Activated CD8-positive, alpha-beta memory T cell treated with anti-CD3 and anti-CD28 coated beads for 36 hours (primary cell): Measurements from ENCODE around the gene POC1B. TPM values are rescaled to one million over a fixed set of nuclear protein-coding genes. Genes with fewer than 3 reads are reported as not detected.

ENCODE experiments used
- CTCF ChIA-PET: fragments of 350-600 bp; sonication (Branson Sonifier 250); formaldehyde crosslinking; loops from one replicate; lab custom pipeline; 2021; ENCODE audit warnings: antibody characterized with exemption; lab: Charles Lee
- POLR2A ChIA-PET: fragments of 350-600 bp; sonication (Branson Sonifier 250); formaldehyde crosslinking; loops from one replicate; lab custom pipeline; 2021; ENCODE audit warnings: antibody characterized with exemption; lab: Charles Lee
- total RNA-seq, 2 experiments: library from RNA; stranded (reverse); gene quantifications; one replicate each; pipeline ENCODE4 v1.2.3, GENCODE V29; 2021

The POC1B gene
- total RNA-seq, 2 experiments from 2014 or later = 22.9 to 24.2 TPM

GRCh38 chr12:89383235-89384049 lies 142.4 kb downstream of the POC1B start:
- POLR2A ChIA-PET = no interaction called here

GRCh38 chr12:89382328-89382727 lies 143.5 kb downstream of the POC1B start:
- ChIA-PET POLR2A (no interaction called here), CTCF (no interaction called here)

More at GRCh38 chr12:89383235-89384049, 142.4 kb downstream of the POC1B start:
- CTCF ChIA-PET = no interaction called here

DNA sequence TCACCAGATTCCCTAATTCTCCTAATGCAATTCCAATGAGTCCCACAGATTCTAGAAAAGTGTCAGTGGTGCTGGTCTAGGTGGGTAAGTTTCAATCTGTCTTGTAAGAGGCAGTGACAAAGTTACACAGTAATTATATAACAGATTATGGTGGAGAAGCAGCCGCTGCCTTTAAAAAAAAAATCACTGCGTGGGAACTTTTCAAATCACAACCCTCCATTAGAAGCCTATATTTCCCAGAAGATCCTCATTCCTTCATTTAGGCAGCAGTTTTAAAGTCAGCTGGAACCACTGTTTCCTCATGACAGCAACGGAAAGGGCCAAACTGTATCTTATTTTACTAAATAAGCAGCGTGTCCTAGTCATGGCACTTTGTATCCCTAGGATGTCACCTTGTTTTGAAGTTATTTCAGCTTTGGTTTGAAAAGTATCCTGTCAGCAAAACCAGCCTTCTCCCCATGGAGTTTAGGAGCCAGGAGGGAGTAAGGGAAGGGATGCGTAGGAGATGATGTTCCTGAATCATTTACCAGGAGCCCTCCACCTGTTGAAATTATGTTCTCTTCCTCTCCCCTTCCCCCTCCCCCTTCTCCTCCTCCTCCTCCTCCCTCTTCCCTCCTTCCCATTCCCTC lies 145.9 kb downstream of the POC1B start:
- ChIA-PET CTCF (no interaction called here), POLR2A (no interaction called here)

DNA sequence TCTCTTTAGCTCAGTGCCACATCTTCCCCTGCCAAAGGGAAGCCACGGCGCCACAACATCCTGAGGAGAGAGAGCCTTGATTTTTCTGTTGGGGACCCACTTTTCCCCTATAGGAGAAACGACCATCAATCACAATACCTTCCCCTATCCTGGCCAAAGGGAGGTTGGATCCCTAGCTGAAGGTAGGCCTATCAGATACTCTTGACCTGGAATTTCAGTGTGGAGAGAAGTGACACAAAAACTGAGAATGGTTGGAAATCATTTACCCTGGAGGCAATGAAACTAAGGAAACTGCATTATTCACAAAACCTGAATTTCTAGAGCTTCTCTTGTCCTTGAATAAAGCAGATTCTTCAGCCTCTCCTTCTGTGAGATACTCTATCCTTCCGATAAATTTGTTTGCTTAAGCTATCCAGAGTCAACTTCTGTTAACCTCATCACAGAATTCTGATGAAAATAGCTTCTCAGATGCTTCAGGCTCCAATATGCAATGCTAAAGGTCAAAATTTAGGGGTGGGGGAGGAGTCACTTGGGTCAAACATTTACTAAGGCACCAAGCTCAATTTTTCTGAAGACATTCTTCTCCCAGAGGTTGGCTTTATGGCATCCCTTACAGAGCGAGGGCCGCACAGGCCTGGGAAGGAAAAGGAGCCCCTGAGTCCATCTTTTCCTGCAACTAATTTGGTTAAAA lies 146.6 kb downstream of the POC1B start:
- POLR2A ChIA-PET = interaction anchor here (1.2 kb wide), 1 partner anchor 28 kb away, joined by 3 read pairs; no protein-coding TSS in a partner anchor
- CTCF ChIA-PET = interaction anchor here (0.6 kb wide), 1 partner anchor 362 kb away, joined by 3 read pairs; no protein-coding TSS in a partner anchor

DNA sequence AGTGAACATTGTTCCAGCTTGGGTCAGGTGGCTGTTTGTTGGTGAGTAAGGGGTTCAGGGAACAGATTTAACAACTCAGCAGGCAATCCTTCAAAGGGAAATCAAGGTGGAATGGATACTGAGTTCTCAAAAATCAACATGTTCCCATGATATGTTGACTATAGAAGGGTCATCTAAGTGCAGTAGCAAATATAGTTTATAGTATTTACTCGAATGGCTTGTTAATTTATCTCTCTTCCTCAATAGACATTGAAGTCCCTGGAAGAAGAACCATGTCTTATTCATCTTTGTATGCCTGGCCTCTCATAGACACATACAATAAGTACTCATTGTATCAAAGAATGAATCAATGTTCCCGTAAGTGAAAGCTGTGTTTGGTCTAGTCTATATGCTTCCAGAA lies 149.0 kb downstream of the POC1B start:
- POLR2A ChIA-PET = no interaction called here
- CTCF ChIA-PET = interaction anchor here (0.7 kb wide), 1 partner anchor 99 kb away, joined by 5 read pairs; no protein-coding TSS in a partner anchor

GRCh38 chr12:89376202-89376529 lies 149.7 kb downstream of the POC1B start:
- POLR2A ChIA-PET = no interaction called here
- CTCF ChIA-PET = interaction anchor here (1.0 kb wide), 1 partner anchor 111 kb away, joined by 3 read pairs; no protein-coding TSS in a partner anchor

GRCh38 chr12:89373763-89374572 lies 151.9 kb downstream of the POC1B start:
- CTCF ChIA-PET = interaction anchor here (1.3 kb wide), 1 partner anchor 20 kb away, joined by 4 read pairs; no protein-coding TSS in a partner anchor

GRCh38 chr12:89372584-89373370 lies 153.1 kb downstream of the POC1B start:
- POLR2A ChIA-PET = no interaction called here
- CTCF ChIA-PET = interaction anchor here (1.3 kb wide), 1 partner anchor 19 kb away, joined by 4 read pairs; no protein-coding TSS in a partner anchor

More at GRCh38 chr12:89373763-89374572, 151.9 kb downstream of the POC1B start:
- POLR2A ChIA-PET = interaction anchor here (0.7 kb wide), 1 partner anchor 83 kb away, joined by 5 read pairs; no protein-coding TSS in a partner anchor

DNA sequence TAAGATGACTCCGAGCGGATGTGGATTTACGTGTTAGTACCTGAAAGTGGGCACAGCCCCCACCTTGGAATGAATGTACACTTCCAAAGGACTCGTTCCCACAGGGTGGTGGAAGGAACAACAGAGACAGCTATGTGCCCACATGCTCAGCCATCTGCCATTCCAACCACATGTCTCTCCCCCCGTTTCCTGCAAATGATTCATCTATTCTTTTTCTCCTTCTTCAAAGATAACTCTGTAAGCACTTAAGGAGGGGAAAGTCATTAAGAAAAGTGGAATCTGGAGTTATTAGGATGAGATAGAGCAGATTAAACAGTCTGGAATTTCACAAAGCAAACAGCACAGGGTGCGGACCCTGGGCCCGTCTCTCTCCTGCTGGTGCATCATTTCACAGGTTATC lies 155.0 kb downstream of the POC1B start:
- ChIA-PET POLR2A (no interaction called here), CTCF (no interaction called here)

GRCh38 chr12:89370421-89370831 lies 155.4 kb downstream of the POC1B start:
- ChIA-PET POLR2A (no interaction called here), CTCF (no interaction called here)

Other genes starting within 250 kb of the POC1B start
- 10 to 100 TPM; 23.0 to 26.8 TPM for gene DUSP6, start 173.5 kb downstream of the POC1B start, total RNA-seq
- 1 to 10 TPM; 6.3 to 6.5 TPM for gene GALNT4, start 1.3 kb downstream of the POC1B start, total RNA-seq
- 10 to 100 TPM; 30.6 to 32.2 TPM for gene ATP2B1, start 182.8 kb upstream of the POC1B start, total RNA-seq